ENCODE data around the gene ZNF580.

The ZNF580 gene

GRCh38 chr19:55666343-55667005 lies 25.7 kb downstream of the ZNF580 start:
- DNase-seq: no peak

GRCh38 chr19:55667006-55667381 lies 26.2 kb downstream of the ZNF580 start:
- no peak overlapping the region for H3K27ac ChIP-seq
- H3K27me3 ChIP-seq (ENCODE audit: insufficient read depth, low read depth, severe bottlenecking): no peaks in the 10 kb centered on the region
- H3K36me3 ChIP-seq: peaks cover 81% of the 10 kb centered on the region
- H3K9me3 ChIP-seq (ENCODE audit: severe bottlenecking): no peaks in the 10 kb centered on the region
- no peak for DNase-seq
- TF ChIP-seq, protein P1, sequence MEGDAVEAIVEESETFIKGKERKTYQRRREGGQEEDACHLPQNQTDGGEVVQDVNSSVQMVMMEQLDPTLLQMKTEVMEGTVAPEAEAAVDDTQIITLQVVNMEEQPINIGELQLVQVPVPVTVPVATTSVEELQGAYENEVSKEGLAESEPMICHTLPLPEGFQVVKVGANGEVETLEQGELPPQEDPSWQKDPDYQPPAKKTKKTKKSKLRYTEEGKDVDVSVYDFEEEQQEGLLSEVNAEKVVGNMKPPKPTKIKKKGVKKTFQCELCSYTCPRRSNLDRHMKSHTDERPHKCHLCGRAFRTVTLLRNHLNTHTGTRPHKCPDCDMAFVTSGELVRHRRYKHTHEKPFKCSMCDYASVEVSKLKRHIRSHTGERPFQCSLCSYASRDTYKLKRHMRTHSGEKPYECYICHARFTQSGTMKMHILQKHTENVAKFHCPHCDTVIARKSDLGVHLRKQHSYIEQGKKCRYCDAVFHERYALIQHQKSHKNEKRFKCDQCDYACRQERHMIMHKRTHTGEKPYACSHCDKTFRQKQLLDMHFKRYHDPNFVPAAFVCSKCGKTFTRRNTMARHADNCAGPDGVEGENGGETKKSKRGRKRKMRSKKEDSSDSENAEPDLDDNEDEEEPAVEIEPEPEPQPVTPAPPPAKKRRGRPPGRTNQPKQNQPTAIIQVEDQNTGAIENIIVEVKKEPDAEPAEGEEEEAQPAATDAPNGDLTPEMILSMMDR (IDR thresholded peaks at IDR 0.05; ENCODE audit: low read depth, low read length): no peak
- no peak overlapping the region for H3K4me3 ChIP-seq (ENCODE audit: low read depth, low read length)

More at GRCh38 chr19:55666343-55667005, 25.7 kb downstream of the ZNF580 start:
- H3K9me3 ChIP-seq (ENCODE audit: severe bottlenecking): no peaks in the 10 kb centered on the region
- H3K36me3 ChIP-seq: peaks cover 81% of the 10 kb centered on the region
- H3K27ac ChIP-seq: no peak overlapping the region
- no peaks in the 10 kb centered on the region for H3K27me3 ChIP-seq (ENCODE audit: insufficient read depth, low read depth, severe bottlenecking)
- TF ChIP-seq, protein P1 (IDR thresholded peaks at IDR 0.05; ENCODE audit: low read depth, low read length): no peak
- no peak overlapping the region for H3K4me3 ChIP-seq (ENCODE audit: low read depth, low read length)

- Histone ChIP-seq H3K4me3 (ENCODE audit: low read depth, low read length) (no peak overlapping the region), H3K36me3 (peaks cover 84% of the 10 kb centered on the region), H3K27me3 (ENCODE audit: insufficient read depth, low read depth, severe bottlenecking) (no peaks in the 10 kb centered on the region), H3K27ac (no peak overlapping the region), H3K9me3 (ENCODE audit: severe bottlenecking) (no peaks in the 10 kb centered on the region)
- TF ChIP-seq, protein P1 (IDR thresholded peaks at IDR 0.05; ENCODE audit: low read depth, low read length): no peak
- DNase-seq: no peak
Measured at GRCh38 chr19:55667511-55667910, 26.7 kb downstream of the ZNF580 start.

GRCh38 chr19:55667958-55668357 lies 27.2 kb downstream of the ZNF580 start:
- H3K27ac ChIP-seq: no peak overlapping the region
- H3K4me3 ChIP-seq (ENCODE audit: low read depth, low read length): no peak overlapping the region
- H3K9me3 ChIP-seq (ENCODE audit: severe bottlenecking): no peaks in the 10 kb centered on the region
- no peak for DNase-seq
- no peaks in the 10 kb centered on the region for H3K27me3 ChIP-seq (ENCODE audit: insufficient read depth, low read depth, severe bottlenecking)
- H3K36me3 ChIP-seq: peaks cover 82% of the 10 kb centered on the region
- TF ChIP-seq, protein P1 (IDR thresholded peaks at IDR 0.05; ENCODE audit: low read depth, low read length): no peak

DNA sequence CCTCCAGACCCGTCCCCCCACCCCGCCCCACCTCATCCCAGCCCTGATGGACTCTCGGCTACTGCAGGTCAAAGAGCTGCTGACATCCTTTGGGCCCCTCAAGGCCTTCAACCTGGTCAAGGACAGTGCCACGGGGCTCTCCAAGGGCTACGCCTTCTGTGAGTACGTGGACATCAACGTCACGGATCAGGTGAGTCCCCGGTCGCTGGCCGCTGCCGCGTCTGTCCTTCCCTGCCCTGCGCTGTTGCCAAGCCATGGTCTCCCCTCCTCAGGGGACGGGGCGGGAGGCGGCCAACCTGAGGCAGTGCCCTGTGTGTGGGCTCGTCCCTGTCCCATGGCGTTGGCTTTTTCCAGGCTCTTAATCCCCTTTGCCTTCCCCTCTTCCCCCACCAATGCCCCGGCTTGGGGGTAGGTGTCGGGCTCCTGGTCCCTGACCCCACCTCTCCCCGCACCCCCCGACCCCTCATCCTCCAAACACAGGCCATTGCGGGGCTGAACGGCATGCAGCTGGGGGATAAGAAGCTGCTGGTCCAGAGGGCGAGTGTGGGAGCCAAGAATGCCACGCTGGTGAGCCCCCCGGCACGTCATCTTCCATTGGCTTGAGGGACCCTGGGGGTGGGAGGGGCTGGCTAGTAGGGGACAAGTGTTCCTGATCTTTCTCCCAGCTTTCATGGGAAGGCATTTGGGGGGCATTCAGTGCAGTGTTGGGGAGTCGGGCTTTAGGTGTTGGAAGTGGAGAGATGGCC lies 28.0 kb downstream of the ZNF580 start:
- no peak for DNase-seq
- H3K27me3 ChIP-seq (ENCODE audit: insufficient read depth, low read depth, severe bottlenecking): no peaks in the 10 kb centered on the region
- H3K36me3 ChIP-seq: peaks cover 82% of the 10 kb centered on the region
- TF ChIP-seq, protein P1 (IDR thresholded peaks at IDR 0.05; ENCODE audit: low read depth, low read length): no peak
- no peak overlapping the region for H3K27ac ChIP-seq
- H3K9me3 ChIP-seq (ENCODE audit: severe bottlenecking): no peaks in the 10 kb centered on the region
- H3K4me3 ChIP-seq (ENCODE audit: low read depth, low read length): no peak overlapping the region

Measured in WERI-Rb-1 (cell line).